Chondrocyte (in vitro differentiated cells): ENCODE measurements around the gene TENT4A. TPM values are rescaled to one million over a fixed set of nuclear protein-coding genes. Genes with fewer than 3 reads are reported as not detected.

Source experiments
- DNase-seq: peaks from one replicate; pipeline ENCODE4 v3.0.0; 2021; ENCODE audit warnings: mixed read lengths, low spot score
- H3K27ac Mint-ChIP-seq: one replicate; pipeline ENCODE4 v1.8.0; 2021; ENCODE audit warnings: mild to moderate bottlenecking, moderate library complexity, mixed read lengths; ENCODE audit not compliant: unreplicated experiment
- H3K27me3 Mint-ChIP-seq: 2 replicates; pipeline ENCODE4 v1.8.0; 2021; ENCODE audit warnings: low read depth, mixed read lengths
- H3K36me3 Mint-ChIP-seq: 2 replicates; pipeline ENCODE4 v1.8.0; 2021; ENCODE audit warnings: low read depth, mixed read lengths
- H3K4me1 Mint-ChIP-seq: 2 replicates; pipeline ENCODE4 v1.8.0; 2021; ENCODE audit warnings: low read depth, mild to moderate bottlenecking, mixed read lengths
- H3K4me3 Mint-ChIP-seq: one replicate; pipeline ENCODE4 v1.8.0; 2021; ENCODE audit warnings: mild to moderate bottlenecking, moderate library complexity, mixed read lengths; ENCODE audit not compliant: unreplicated experiment
- H3K9me3 Mint-ChIP-seq: 2 replicates; pipeline ENCODE4 v1.8.0; 2021; ENCODE audit warnings: low read depth, mixed read lengths
- CTCF ChIP-seq: fragments of 200-600 bp; sonication (generic); IDR thresholded peaks from 2 replicates; pipeline ENCODE4 v1.5.0; 2021; ENCODE audit warnings: antibody characterized with exemption, mild to moderate bottlenecking, moderate library complexity
- total RNA-seq: library from RNA; stranded (reverse); gene quantifications from 3 replicates; pipeline ENCODE4 v1.2.1, GENCODE V29; 2021

TENT4A gene
- total RNA-seq, 1 donor from 2014 or later = 21.5 TPM

GRCh38 chr5:6722015-6722414, 8.8 kb downstream of the TENT4A start:
- Mint-ChIP-seq H3K4me3 (peak overlapping the region; percentile 25), H3K4me1 (peaks cover 89% of the 10 kb centered on the region), H3K9me3 (no peaks in the 10 kb centered on the region), H3K27me3 (no peaks in the 10 kb centered on the region), H3K36me3 (peaks cover 3% of the 10 kb centered on the region), H3K27ac (peak overlapping the region; percentile 89)
- DNase-seq = no peak
- TF ChIP-seq CTCF = no peak

GRCh38 chr5:6723122-6723815, 10.0 kb downstream of the TENT4A start:
- no peak for TF ChIP-seq CTCF
- Mint-ChIP-seq H3K36me3 (peaks cover 3% of the 10 kb centered on the region), H3K27me3 (no peaks in the 10 kb centered on the region), H3K4me1 (peaks cover 89% of the 10 kb centered on the region), H3K9me3 (no peaks in the 10 kb centered on the region), H3K27ac (peak overlapping the region; percentile 10), H3K4me3 (no peak overlapping the region)
- no peak for DNase-seq

- H3K4me1 Mint-ChIP-seq = peaks cover 87% of the 10 kb centered on the region
These were observed 10.6 kb downstream of the TENT4A start for GRCh38 chr5:6723816-6724300.

GRCh38 chr5:6724321-6724929, 11.2 kb downstream of the TENT4A start:
- H3K4me3 Mint-ChIP-seq = no peak overlapping the region

More at GRCh38 chr5:6723816-6724300, 10.6 kb downstream of the TENT4A start:
- Mint-ChIP-seq H3K9me3 (no peaks in the 10 kb centered on the region), H3K4me3 (no peak overlapping the region), H3K36me3 (peaks cover 2% of the 10 kb centered on the region), H3K27me3 (no peaks in the 10 kb centered on the region), H3K27ac (no peak overlapping the region)
- no peak for TF ChIP-seq CTCF
- DNase-seq = no peak

More at GRCh38 chr5:6724321-6724929, 11.2 kb downstream of the TENT4A start:
- peak overlapping the region; percentile 57 for H3K27ac Mint-ChIP-seq
- no peaks in the 10 kb centered on the region for H3K27me3 Mint-ChIP-seq
- no peak for TF ChIP-seq CTCF
- H3K36me3 Mint-ChIP-seq = peaks cover 2% of the 10 kb centered on the region
- no peak for DNase-seq
- no peaks in the 10 kb centered on the region for H3K9me3 Mint-ChIP-seq
- peaks cover 89% of the 10 kb centered on the region for H3K4me1 Mint-ChIP-seq
